ENCODE data around the gene TRERF1.
"Not testable (repeated sequence)": the region's sequence is repeated elsewhere in the genome, so short reads cannot be mapped to it uniquely, and the experiment has no call there.

TRERF1 gene

GRCh38 chr6:42224222-42225028 is 227.3 kb downstream of the TRERF1 start:
- peak overlapping the region in 1 of 2 donors; percentile 32 for H3K4me3 ChIP-seq (replicated peaks in 1 of 2; ENCODE audit: low read depth in 2 of 2, low read length in 2 of 2)
- peak; percentile 30 to 95 for DNase-seq (ENCODE audit: low read depth in 2 of 2)

GRCh38 chr6:42222448-42222847 is 229.3 kb downstream of the TRERF1 start:
- TF ChIP-seq CTCF (IDR thresholded peaks at IDR 0.05; ENCODE audit: low read depth, low read length), result no peak
- H3K4me3 ChIP-seq (replicated peaks in 1 of 2; ENCODE audit: low read depth in 2 of 2, low read length in 2 of 2), result no peak overlapping the region

More at GRCh38 chr6:42224222-42225028, 227.3 kb downstream of the TRERF1 start:
- TF ChIP-seq CTCF (IDR thresholded peaks at IDR 0.05; ENCODE audit: low read depth, low read length), result no peak

GRCh38 chr6:42221546-42221945 is 230.2 kb downstream of the TRERF1 start:
- H3K4me3 ChIP-seq (replicated peaks in 1 of 2; ENCODE audit: low read depth in 2 of 2, low read length in 2 of 2), result no peak overlapping the region
- no peak for TF ChIP-seq CTCF (IDR thresholded peaks at IDR 0.05; ENCODE audit: low read depth, low read length)
- DNase-seq (ENCODE audit: low read depth in 2 of 2), result no peak

More at GRCh38 chr6:42222448-42222847, 229.3 kb downstream of the TRERF1 start:
- no peak for DNase-seq (ENCODE audit: low read depth in 2 of 2)

GRCh38 chr6:42220807-42221206 is 230.9 kb downstream of the TRERF1 start:
- H3K4me3 ChIP-seq (replicated peaks in 1 of 2; ENCODE audit: low read depth in 2 of 2, low read length in 2 of 2), result no peak overlapping the region
- no peak for DNase-seq (ENCODE audit: low read depth in 2 of 2)
- no peak for TF ChIP-seq CTCF (IDR thresholded peaks at IDR 0.05; ENCODE audit: low read depth, low read length)

GRCh38 chr6:42217519-42218367 is 234.0 kb downstream of the TRERF1 start, which contains the start of gene MRPS10:
TSS of gene MRPS10 (minus strand) at chr6:42217861. CDS start at chr6:42217849, 12 bp downstream.
- peak within 1 kb of the TSS; percentile 75 to 78 for H3K4me3 ChIP-seq (replicated peaks in 1 of 2; ENCODE audit: low read depth in 2 of 2, low read length in 2 of 2)
- DNase-seq (ENCODE audit: low read depth in 2 of 2), result peak; percentile 96 to 97
- TF ChIP-seq CTCF (IDR thresholded peaks at IDR 0.05; ENCODE audit: low read depth, low read length), result no peak

GRCh38 chr6:42217157-42217518 is 234.6 kb downstream of the TRERF1 start:
- H3K4me3 ChIP-seq (replicated peaks in 1 of 2; ENCODE audit: low read depth in 2 of 2, low read length in 2 of 2), result peak overlapping the region; percentile 75 to 78
- no peak for TF ChIP-seq CTCF (IDR thresholded peaks at IDR 0.05; ENCODE audit: low read depth, low read length)
- no peak for DNase-seq (ENCODE audit: low read depth in 2 of 2)

- peak overlapping the region in 1 of 2 donors; percentile 75 for H3K4me3 ChIP-seq (replicated peaks in 1 of 2; ENCODE audit: low read depth in 2 of 2, low read length in 2 of 2)
- not testable (repeated sequence) for DNase-seq (ENCODE audit: low read depth in 2 of 2)
Observed at GRCh38 chr6:42216495-42216894, 235.2 kb downstream of the TRERF1 start.
